DOHH2 (cell line): Measurements from ENCODE around the gene ACOT9.

Experiments used
- H3F3A ChIP-seq: fragments of 200-600 bp; sonication (generic), shearing (Covaris generic); 2 replicates; pipeline ENCODE4 v1.6.0; 2016; ENCODE audit warnings: antibody characterized with exemption, mild to moderate bottlenecking; ENCODE audit not compliant: control insufficient read depth, insufficient read depth
- H3K27ac ChIP-seq: fragments of 200-600 bp; sonication (generic); 2 replicates; pipeline ENCODE4 v1.5.1; 2014; ENCODE audit warnings: low read depth, mild to moderate bottlenecking, low read length, moderate library complexity
- H3K27me3 ChIP-seq: fragments of 200-600 bp; sonication (generic); 2 replicates; pipeline ENCODE4 v1.6.1; 2014; ENCODE audit warnings: mild to moderate bottlenecking, low read length, mixed read lengths; ENCODE audit not compliant: control insufficient read depth
- H3K36me3 ChIP-seq: fragments of 200-600 bp; sonication (generic); 2 replicates; pipeline ENCODE4 v1.6.1; 2014; ENCODE audit warnings: mild to moderate bottlenecking, low read length, moderate library complexity, mixed read lengths; ENCODE audit not compliant: control insufficient read depth
- H3K4me1 ChIP-seq: fragments of 200-600 bp; sonication (generic); 2 replicates; pipeline ENCODE4 v1.6.1; 2014; ENCODE audit warnings: mild to moderate bottlenecking, low read length, mixed read lengths; ENCODE audit not compliant: control insufficient read depth
- H3K4me2 ChIP-seq: fragments of 200-600 bp; sonication (generic); 2 replicates; pipeline ENCODE4 v1.6.0; 2014; ENCODE audit warnings: mild to moderate bottlenecking, low read length, moderate library complexity
- H3K4me3 ChIP-seq: fragments of 200-600 bp; sonication (generic); 2 replicates; pipeline ENCODE4 v1.5.1; 2014; ENCODE audit warnings: mild to moderate bottlenecking, low read length, mixed read lengths
- H3K79me2 ChIP-seq: fragments of 200-600 bp; sonication (generic); 2 replicates; pipeline ENCODE4 v1.6.1; 2014; ENCODE audit warnings: mild to moderate bottlenecking, low read length, mixed read lengths; ENCODE audit not compliant: control insufficient read depth
- H3K9me2 ChIP-seq: fragments of 200-600 bp; sonication (generic); replicated peaks from 2 replicates; pipeline ENCODE4 v1.6.1; 2014; ENCODE audit warnings: mild to moderate bottlenecking, low read length, mixed read lengths; ENCODE audit not compliant: control insufficient read depth
- H3K9me3 ChIP-seq: fragments of 200-600 bp; sonication (generic); 2 replicates; pipeline ENCODE4 v1.6.1; 2014; ENCODE audit warnings: antibody characterized with exemption, low read length, mixed read lengths; ENCODE audit not compliant: control insufficient read depth, insufficient read depth
- H4K20me1 ChIP-seq: fragments of 200-600 bp; sonication (generic); 2 replicates; pipeline ENCODE4 v1.6.0; 2014; ENCODE audit warnings: low read depth, mild to moderate bottlenecking, antibody characterized with exemption, low read length, moderate library complexity; ENCODE audit not compliant: control insufficient read depth, insufficient read depth
- CTCF ChIP-seq: fragments of 200-600 bp; sonication (generic); IDR thresholded peaks from one replicate; pipeline ENCODE4 v1.5.1; 2014; ENCODE audit warnings: antibody characterized with exemption, mild to moderate bottlenecking, low read depth, low read length; ENCODE audit not compliant: poor library complexity, severe bottlenecking
- EZH2phosphoT487 ChIP-seq: fragments of 200-600 bp; sonication (generic); IDR thresholded peaks from 2 replicates; pipeline ENCODE4 v1.6.1; 2017; ENCODE audit warnings: borderline replicate concordance, mild to moderate bottlenecking, antibody characterized with exemption, low read length, moderate library complexity, mixed read lengths

Gene ACOT9

GRCh38 chrX:23783589-23784469, 40.8 kb upstream of the ACOT9 start:
- H3K4me2 ChIP-seq: peak overlapping the region; percentile 68
- peaks cover 28% of the 10 kb centered on the region for H3K36me3 ChIP-seq
- peaks cover 33% of the 10 kb centered on the region for H3F3A ChIP-seq
- peaks cover 7% of the 10 kb centered on the region for H4K20me1 ChIP-seq
- peaks cover 47% of the 10 kb centered on the region for H3K79me2 ChIP-seq
- H3K27ac ChIP-seq: peak overlapping the region; percentile 72
- H3K27me3 ChIP-seq: no peaks in the 10 kb centered on the region
- no peaks in the 10 kb centered on the region for H3K9me2 ChIP-seq
- peak overlapping the region; percentile 94 for H3K4me3 ChIP-seq
- no peak for TF ChIP-seq EZH2phosphoT487
- TF ChIP-seq CTCF: no peak
- H3K4me1 ChIP-seq: peaks cover 27% of the 10 kb centered on the region
- H3K9me3 ChIP-seq: no peaks in the 10 kb centered on the region

GRCh38 chrX:23782863-23783588, 40.0 kb upstream of the ACOT9 start, which contains the start of gene SAT1:
Gene SAT1, plus strand, starts transcription at chrX:23783173. Its CDS starts 179 bp downstream, at chrX:23783352.
- Histone ChIP-seq H3K4me2 (peak within 1 kb of the TSS; percentile 72), H3K79me2 (peaks cover 55% of the 10 kb centered on the region), H3K9me3 (no peaks in the 10 kb centered on the region), H3K9me2 (no peaks in the 10 kb centered on the region), H3K27me3 (no peaks in the 10 kb centered on the region), H3K4me3 (peak within 1 kb of the TSS; percentile 94), H3F3A (peaks cover 30% of the 10 kb centered on the region), H4K20me1 (peaks cover 7% of the 10 kb centered on the region), H3K4me1 (peaks cover 27% of the 10 kb centered on the region), H3K27ac (peak within 1 kb of the TSS; percentile 98), H3K36me3 (peaks cover 28% of the 10 kb centered on the region)
- TF ChIP-seq EZH2phosphoT487: no peak
- TF ChIP-seq CTCF: peak; percentile 64

- H4K20me1 ChIP-seq: peaks cover 7% of the 10 kb centered on the region
- H3K27me3 ChIP-seq: no peaks in the 10 kb centered on the region
- H3K4me3 ChIP-seq: peak overlapping the region; percentile 94
- H3K4me1 ChIP-seq: peaks cover 33% of the 10 kb centered on the region
- H3F3A ChIP-seq: peaks cover 29% of the 10 kb centered on the region
- H3K4me2 ChIP-seq: peak overlapping the region; percentile 72
- peaks cover 60% of the 10 kb centered on the region for H3K79me2 ChIP-seq
- H3K9me2 ChIP-seq: no peaks in the 10 kb centered on the region
- no peaks in the 10 kb centered on the region for H3K9me3 ChIP-seq
- H3K36me3 ChIP-seq: peaks cover 31% of the 10 kb centered on the region
- peak overlapping the region; percentile 98 for H3K27ac ChIP-seq
- TF ChIP-seq CTCF (no peak), EZH2phosphoT487 (no peak)
Measured at GRCh38 chrX:23782455-23782854, 39.4 kb upstream of the ACOT9 start.
